ENCODE results near the gene AMELX.

The AMELX gene

GRCh38 chrX:11293113-11293512, at the start of gene AMELX:
Gene AMELX, plus strand, starts transcription at chrX:11293413. Its CDS starts 1,376 bp downstream, at chrX:11294789.
- Histone ChIP-seq H3K9me3 (ENCODE audit: severe bottlenecking) (no peaks in the 10 kb centered on the region), H3K27ac (no peak within 1 kb of the TSS), H3K36me3 (no peaks in the 10 kb centered on the region), H3K4me3 (ENCODE audit: low read depth, low read length) (no peak within 1 kb of the TSS), H3K27me3 (ENCODE audit: insufficient read depth, low read depth, severe bottlenecking) (peaks cover 5% of the 10 kb centered on the region)
- TF ChIP-seq, protein P1, sequence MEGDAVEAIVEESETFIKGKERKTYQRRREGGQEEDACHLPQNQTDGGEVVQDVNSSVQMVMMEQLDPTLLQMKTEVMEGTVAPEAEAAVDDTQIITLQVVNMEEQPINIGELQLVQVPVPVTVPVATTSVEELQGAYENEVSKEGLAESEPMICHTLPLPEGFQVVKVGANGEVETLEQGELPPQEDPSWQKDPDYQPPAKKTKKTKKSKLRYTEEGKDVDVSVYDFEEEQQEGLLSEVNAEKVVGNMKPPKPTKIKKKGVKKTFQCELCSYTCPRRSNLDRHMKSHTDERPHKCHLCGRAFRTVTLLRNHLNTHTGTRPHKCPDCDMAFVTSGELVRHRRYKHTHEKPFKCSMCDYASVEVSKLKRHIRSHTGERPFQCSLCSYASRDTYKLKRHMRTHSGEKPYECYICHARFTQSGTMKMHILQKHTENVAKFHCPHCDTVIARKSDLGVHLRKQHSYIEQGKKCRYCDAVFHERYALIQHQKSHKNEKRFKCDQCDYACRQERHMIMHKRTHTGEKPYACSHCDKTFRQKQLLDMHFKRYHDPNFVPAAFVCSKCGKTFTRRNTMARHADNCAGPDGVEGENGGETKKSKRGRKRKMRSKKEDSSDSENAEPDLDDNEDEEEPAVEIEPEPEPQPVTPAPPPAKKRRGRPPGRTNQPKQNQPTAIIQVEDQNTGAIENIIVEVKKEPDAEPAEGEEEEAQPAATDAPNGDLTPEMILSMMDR (IDR thresholded peaks at IDR 0.05; ENCODE audit: low read depth, low read length): no peak
- no peak for DNase-seq

DNA sequence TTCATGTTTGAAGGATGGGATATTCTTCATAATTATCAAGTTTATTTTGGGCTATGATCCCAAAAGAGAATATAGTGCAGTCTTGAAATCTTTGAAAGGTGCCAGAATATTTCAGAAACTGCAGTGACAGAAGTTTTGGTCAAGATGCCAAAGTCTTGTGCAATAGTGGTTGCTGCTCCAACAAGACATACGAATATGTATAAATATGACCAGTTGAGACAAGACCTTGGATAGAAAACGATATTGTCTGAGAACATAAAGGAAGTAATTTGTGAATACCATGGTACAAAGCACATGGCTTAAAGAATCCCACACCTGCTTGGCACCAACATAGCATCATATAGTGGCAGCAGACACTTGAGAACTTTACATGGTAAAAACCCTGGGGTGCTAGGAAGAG, 48.6 kb upstream of the AMELX start:
- no peak for DNase-seq
- Histone ChIP-seq H3K27ac (no peak overlapping the region), H3K36me3 (no peaks in the 10 kb centered on the region), H3K27me3 (ENCODE audit: insufficient read depth, low read depth, severe bottlenecking) (no peaks in the 10 kb centered on the region), H3K9me3 (ENCODE audit: severe bottlenecking) (no peaks in the 10 kb centered on the region), H3K4me3 (ENCODE audit: low read depth, low read length) (no peak overlapping the region)
- TF ChIP-seq, protein P1 (IDR thresholded peaks at IDR 0.05; ENCODE audit: low read depth, low read length): no peak

- TF ChIP-seq, protein P1 (IDR thresholded peaks at IDR 0.05; ENCODE audit: low read depth, low read length): no peak
Observed at GRCh38 chrX:11254417-11255109, 38.6 kb upstream of the AMELX start.

GRCh38 chrX:11257290-11257689, 35.9 kb upstream of the AMELX start:
- Histone ChIP-seq H3K27ac (no peak overlapping the region), H3K27me3 (ENCODE audit: insufficient read depth, low read depth, severe bottlenecking) (peaks cover 7% of the 10 kb centered on the region), H3K4me3 (ENCODE audit: low read depth, low read length) (no peak overlapping the region), H3K9me3 (ENCODE audit: severe bottlenecking) (no peaks in the 10 kb centered on the region), H3K36me3 (no peaks in the 10 kb centered on the region)
- TF ChIP-seq, protein P1 (IDR thresholded peaks at IDR 0.05; ENCODE audit: low read depth, low read length): no peak
- no peak for DNase-seq

More at GRCh38 chrX:11254417-11255109, 38.6 kb upstream of the AMELX start:
- peaks cover 7% of the 10 kb centered on the region for H3K27me3 ChIP-seq (ENCODE audit: insufficient read depth, low read depth, severe bottlenecking)
- H3K9me3 ChIP-seq (ENCODE audit: severe bottlenecking): no peaks in the 10 kb centered on the region
- no peak for DNase-seq
- no peak overlapping the region for H3K27ac ChIP-seq
- H3K4me3 ChIP-seq (ENCODE audit: low read depth, low read length): no peak overlapping the region
- H3K36me3 ChIP-seq: no peaks in the 10 kb centered on the region

DNA sequence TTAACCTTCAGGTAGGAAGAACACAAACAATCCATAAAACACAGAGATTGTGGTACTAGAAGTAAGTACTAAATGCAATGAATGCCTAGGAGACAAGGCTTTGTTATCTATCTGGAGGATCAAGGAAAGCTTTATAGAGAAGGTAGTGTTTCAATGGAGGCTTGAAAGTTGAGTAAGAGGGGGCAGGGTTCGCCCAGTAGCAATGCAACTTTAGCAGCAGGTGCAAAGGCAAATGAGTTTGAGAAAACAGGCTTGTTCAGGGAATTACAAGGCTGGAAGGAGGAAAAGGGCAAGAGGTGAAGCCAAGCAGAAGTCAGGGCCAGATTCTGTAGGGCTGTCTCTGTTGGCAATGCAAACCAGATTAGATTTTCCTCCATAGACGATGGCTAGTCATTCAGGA, 35.5 kb upstream of the AMELX start:
- Histone ChIP-seq H3K36me3 (no peaks in the 10 kb centered on the region), H3K27me3 (ENCODE audit: insufficient read depth, low read depth, severe bottlenecking) (peaks cover 7% of the 10 kb centered on the region), H3K4me3 (ENCODE audit: low read depth, low read length) (no peak overlapping the region), H3K27ac (no peak overlapping the region), H3K9me3 (ENCODE audit: severe bottlenecking) (no peaks in the 10 kb centered on the region)
- TF ChIP-seq, protein P1 (IDR thresholded peaks at IDR 0.05; ENCODE audit: low read depth, low read length): no peak
- DNase-seq: no peak

- no peaks in the 10 kb centered on the region for H3K36me3 ChIP-seq
- peaks cover 7% of the 10 kb centered on the region for H3K27me3 ChIP-seq (ENCODE audit: insufficient read depth, low read depth, severe bottlenecking)
- TF ChIP-seq, protein P1 (IDR thresholded peaks at IDR 0.05; ENCODE audit: low read depth, low read length): no peak
- no peak overlapping the region for H3K4me3 ChIP-seq (ENCODE audit: low read depth, low read length)
- H3K27ac ChIP-seq: no peak overlapping the region
- no peak for DNase-seq
- no peaks in the 10 kb centered on the region for H3K9me3 ChIP-seq (ENCODE audit: severe bottlenecking)
Observed at GRCh38 chrX:11259437-11259836, 33.8 kb upstream of the AMELX start.

All from WERI-Rb-1 (cell line).